Inflammatory macrophage (primary cell): Measurements from ENCODE around the gene ERICH6.
"Not testable (repeated sequence)": the region's sequence is repeated elsewhere in the genome, so short reads cannot be mapped to it uniquely, and the experiment has no call there.

ENCODE experiments used
- DNase-seq, 2 donors: peaks; one replicate each; pipeline ENCODE4 v3.0.0-alpha.2; 2020 to 2022

ERICH6 gene

GRCh38 chr3:150681057-150681456 is 22.7 kb downstream of the ERICH6 start:
- no peak for DNase-seq

- DNase-seq, result no peak
Observed at GRCh38 chr3:150680562-150680961, 23.2 kb downstream of the ERICH6 start.

DNA sequence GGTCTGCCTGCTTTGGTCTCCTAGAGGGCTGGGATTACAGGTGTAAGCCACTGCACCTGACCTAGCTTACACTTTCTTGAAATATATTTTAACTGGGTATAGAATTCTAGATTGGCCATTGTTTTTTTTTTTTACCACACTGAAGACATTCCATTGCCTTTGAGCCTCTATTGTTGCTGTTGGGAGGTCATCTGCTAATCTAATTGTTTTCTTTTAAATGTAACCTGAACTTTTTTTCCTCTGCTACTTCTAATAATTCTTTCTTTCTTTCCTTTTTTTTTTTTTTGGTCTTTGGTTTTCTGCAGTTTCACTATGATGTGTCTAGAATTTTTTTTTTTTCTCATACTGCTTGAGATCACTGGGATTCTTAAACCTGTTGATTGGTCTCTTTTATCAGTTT is 28.1 kb downstream of the ERICH6 start:
- no peak for DNase-seq

GRCh38 chr3:150673966-150674365 is 29.8 kb downstream of the ERICH6 start:
- DNase-seq, result no peak

DNA sequence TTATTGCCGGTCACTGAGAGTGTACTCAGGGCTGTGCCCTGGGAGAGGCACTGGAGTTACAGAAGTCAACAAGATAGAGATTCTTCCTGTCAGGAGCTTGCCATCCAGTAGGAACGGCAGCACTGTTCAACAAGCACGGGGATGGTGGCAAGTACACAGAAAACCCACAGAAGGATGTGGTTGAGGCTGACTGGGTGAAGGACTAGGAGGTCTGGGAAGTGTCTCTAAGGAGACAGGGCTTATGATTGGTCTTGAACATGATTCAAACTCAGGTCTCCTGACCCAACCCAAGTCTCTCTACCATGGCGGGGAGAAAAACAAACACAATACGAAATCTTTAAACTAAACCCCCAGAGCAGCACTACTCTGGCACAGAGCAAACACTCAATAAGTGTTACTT is 37.6 kb downstream of the ERICH6 start:
- DNase-seq, result no peak

DNA sequence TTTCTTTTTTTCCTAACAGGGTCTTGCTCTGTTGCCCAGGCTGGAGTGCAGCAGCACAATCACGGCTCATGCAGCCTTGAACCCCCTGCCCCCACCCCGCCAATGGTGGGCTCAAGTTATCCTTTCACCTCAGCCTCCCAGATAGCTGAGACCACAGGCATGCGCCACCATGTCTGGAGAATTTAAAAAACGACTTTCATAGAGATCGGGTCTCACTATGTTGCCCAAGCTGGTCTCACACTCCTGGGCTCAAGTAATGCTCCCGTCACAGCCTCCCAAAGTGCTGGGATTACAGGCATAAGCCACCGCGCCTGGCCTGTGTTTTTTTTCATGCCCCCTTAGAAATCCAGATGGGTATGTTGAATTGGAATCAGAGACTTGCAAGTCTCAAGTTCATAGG is 40.3 kb downstream of the ERICH6 start:
- no peak for DNase-seq

GRCh38 chr3:150662410-150663200 is 41.1 kb downstream of the ERICH6 start:
- DNase-seq, result peak; percentile 11 to 37

DNA sequence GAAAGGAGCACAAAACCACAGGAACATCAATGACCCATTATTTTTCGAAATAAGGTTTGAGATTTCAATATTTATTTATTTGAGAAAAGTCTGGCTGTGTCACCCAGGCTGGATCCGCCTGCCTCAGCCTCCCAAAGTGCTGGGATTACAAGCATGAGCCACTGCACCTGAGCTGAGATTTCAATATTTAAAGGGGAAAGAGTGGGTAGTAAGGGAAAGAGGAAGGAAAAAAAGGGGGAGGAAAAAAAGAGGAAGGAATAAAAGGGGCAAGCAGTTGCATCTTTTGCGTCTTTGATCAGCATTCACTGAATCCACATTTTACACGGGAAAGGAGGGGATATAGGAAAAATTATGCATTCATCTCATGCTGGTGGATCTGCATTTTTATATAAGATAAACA is 47.4 kb downstream of the ERICH6 start:
- DNase-seq, result peak; percentile 5 to 75

GRCh38 chr3:150653110-150653561 is 50.6 kb downstream of the ERICH6 start:
- DNase-seq, result no peak

DNA sequence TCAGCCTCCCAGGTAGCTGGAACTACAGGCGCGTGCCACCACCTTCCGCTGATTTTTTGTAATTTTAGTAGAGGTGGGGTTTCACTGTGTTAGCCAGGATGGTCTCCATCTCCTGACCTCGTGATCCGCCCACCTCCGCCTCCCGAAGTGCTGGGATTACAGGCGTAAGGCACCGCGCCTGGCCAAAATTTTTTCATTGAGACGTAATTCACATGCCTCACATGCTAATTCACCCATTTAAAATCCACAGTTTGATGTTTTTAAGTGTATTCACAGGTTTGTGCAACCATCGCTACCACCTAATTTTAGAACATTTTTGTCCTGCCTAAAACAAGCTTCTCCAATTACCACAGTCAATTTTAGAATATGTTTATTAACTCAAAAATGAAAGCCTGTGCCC is 63.5 kb downstream of the ERICH6 start:
- DNase-seq, result no peak

DNA sequence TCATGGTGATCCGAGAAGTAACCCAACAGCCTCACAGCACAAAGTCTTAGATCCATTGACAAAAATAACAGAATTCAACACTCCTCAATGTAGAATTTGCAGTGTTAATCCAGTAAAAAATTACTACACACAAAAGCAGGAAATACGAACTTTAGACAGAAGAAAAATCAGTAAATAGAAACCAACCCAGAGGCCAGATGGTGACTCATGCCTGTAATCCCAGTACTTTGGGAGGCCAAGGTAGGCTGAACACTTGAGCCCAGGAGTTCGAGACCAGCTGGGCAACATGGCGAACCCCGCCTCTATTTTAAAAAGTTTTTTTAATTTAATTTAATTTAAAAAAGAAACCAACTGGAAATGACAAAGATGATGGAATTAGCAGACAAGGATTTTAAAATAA is 64.5 kb downstream of the ERICH6 start:
- DNase-seq, result no peak

GRCh38 chr3:150636258-150636657 is 67.5 kb downstream of the ERICH6 start:
- no peak for DNase-seq

DNA sequence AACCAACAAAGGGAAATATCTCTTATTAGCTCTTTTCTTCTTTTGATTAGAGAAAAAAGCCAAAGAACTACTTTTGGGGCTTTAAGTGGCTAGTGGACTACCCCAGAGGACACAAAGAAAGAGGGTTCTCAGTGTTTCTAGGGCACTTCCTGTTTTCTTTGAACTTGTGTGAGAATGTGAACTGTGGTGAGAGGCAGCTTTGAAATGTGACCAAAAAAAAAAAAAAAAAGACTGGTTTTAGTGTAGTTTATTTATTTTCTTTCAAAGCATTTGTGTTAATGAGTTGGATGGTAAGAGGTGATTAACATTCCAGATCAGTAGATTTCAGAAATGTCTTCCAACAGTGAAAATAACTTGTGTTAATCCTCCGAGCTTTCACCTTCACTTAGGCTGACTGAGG is 68.2 kb downstream of the ERICH6 start:
- peak in 1 of 2 donors; percentile 5 for DNase-seq

- no peak for DNase-seq
Observed at GRCh38 chr3:150635076-150635475, 68.6 kb downstream of the ERICH6 start.

DNA sequence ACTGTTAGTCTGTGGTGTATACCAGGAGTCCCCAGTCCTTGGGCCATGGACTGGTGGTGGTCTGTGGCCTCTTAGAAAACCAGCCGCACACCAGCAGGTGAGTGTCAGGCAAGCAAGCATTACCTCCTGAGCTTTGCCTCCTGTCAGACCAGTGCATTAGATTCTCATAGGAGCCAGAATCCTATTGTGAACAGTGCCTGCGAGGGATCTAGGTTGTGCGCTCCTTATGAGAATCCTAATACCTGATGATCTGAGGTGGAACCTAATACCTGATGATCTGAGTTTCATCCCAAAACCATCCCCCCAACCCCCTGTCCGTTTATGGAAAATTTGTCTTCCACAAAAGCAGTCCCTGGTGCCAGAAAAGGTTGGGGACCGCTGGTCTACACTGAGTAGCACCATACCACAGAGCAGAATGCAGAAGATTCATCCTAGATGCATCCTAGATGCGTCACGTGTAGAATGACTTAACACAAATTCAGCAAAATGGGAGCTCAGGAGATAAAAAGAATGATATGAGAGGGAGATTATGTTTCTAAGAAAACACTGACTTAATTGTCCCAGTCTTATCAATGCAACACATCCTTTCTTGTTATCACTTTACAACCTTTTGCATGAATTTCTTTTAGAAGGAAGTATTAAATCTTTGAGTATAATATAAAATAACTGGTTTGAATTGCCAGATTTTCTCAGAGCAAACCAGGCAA is 72.1 kb downstream of the ERICH6 start:
- no peak for DNase-seq

DNA sequence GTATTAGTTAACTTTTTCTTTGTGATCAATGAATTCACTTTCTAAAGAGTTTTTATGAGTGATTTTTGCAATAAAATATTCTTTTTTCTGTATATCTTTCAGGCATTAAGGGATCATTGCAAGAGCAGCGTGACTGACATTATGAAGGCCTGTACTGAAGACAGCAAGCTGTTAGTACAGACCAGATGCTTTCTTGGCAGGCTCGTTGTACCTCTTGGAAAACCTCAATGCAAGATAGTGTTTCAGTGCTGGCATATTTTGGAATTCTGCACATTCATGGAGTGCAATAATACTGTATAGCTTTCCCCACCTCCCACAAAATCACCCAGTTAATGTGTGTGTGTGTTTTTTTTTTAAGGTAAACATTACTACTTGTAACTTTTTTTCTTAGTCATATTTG is 76.2 kb downstream of the ERICH6 start:
- no peak for DNase-seq

DNA sequence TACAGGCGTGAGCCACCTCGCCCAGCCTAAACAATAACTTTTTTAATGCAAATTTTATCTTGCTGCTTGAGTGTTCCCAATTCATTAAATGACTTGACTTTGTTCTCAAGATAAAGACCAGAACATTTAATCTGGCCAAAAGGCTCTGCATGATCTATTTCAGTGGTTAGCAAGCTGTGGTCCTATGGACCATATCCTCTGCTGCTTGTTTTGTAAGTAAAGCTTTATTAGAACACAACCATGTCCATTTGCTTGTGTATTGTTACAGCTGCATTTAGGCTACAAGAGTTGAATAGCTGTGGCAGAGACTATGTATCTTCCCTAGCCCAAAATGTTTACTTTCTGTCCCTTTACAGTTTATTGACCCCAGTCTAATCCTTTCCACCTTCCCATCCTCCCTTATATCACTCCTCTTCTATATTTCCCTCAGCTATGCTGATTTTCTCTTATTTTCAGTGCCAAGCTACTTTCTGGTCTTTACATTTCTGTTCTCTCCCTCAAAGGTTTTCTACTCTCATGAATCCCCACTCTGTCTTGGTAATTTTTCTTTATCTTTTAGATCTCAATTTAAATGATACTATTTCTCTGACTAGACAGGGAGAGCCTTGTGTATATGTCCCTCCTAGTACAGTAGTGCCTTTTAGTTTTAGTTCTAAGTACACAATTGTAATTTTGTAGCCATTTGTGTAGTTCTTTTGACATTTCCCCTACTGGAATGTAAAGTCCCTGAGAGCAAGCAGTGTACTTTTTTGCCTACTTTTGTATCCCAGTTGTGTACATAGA is 77.4 kb downstream of the ERICH6 start:
- DNase-seq, result no peak

DNA sequence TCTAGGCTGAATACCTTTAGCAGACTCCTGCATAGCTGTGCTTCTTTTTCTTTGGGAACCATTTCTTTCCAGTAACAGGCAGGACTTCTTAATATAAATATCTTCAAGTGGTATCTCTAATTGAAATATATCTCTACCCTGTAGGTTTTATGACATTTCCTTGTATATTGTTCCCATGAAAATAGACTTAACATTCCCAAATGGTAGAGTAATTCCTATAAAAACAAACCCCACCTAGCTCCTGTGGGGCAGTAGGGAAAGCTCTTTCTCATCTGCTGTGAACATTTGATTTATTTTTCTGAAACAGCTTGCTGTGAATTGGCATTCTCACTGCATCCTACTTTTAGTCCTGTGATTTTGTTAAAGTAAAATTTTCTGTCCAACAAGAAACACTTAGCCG is 79.8 kb downstream of the ERICH6 start:
- DNase-seq, result no peak

DNA sequence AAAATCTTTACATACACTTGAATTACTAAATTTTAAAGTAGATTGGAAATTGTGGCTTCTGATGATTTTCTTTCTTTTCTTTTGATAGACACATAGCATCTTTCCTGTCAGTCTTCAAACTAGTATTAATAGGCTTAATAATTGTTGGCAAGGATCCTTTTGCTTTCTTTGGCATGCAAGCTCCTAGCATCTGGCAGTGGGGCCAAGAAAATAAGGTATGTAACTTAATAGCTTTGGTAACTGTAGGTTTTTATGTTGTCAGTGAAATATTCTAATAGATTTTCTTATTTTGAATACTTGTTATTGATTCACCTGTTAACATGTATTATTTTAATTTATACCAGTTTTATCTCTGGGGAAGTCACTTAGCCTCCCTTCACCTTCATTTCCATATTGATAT is 80.8 kb downstream of the ERICH6 start:
- not testable (repeated sequence) for DNase-seq

GRCh38 chr3:150620002-150620689 is 83.6 kb downstream of the ERICH6 start:
- no peak for DNase-seq

DNA sequence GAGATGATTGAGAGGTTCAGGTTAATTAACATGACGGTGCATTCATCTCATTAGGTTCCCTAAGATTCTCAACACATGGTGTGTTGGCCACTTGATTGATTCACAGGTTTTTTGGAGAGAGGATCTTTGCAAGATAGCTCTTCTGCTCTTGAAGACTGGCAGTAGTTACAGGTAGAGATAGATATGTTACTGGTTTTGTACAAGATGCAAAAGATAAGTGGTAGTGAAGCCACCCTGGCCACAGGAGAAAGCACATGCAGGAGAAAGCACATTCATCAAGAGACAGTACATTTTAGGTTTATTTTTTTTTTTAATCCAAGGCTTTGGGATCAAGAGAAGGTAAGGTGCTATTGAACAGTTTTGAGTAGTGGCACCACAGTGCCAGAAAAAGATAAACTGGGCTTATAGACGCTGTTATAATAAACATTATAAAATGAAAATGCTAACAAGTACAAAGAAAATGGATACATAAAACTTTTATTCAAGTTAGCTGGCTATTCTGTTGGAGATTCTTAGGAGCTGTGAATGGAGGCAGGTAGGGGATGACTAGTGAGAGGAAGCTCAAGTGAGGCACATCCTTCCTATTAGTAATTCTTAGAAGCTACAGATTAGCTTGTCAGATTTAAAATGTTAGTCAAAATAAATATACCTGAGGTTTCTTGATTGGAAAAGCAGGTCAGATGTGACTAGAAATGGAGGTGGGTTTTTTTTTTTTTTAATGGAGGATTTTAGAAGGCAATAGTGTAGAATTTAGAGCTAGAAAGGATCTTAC is 89.8 kb downstream of the ERICH6 start:
- no peak for DNase-seq

- no peak for DNase-seq
Observed at GRCh38 chr3:150613034-150613433, 90.7 kb downstream of the ERICH6 start.
